AML-193 (cell line): ENCODE measurements around the gene PDE4D.

Experiments used
- DNase-seq, 2 experiments: peaks; one replicate each; lab custom pipeline; 2025; lab: John Stamatoyannopoulos, UW

The PDE4D gene

GRCh38 chr5:59037941-59038797, 855.4 kb downstream of the PDE4D start:
- peak; percentile 18 to 29 for DNase-seq

GRCh38 chr5:59037453-59037852, 856.1 kb downstream of the PDE4D start:
- DNase-seq = no peak

GRCh38 chr5:59037041-59037440, 856.5 kb downstream of the PDE4D start:
- no peak for DNase-seq

GRCh38 chr5:59036274-59036961, 857.1 kb downstream of the PDE4D start:
- DNase-seq = peak; percentile 76 to 78

- no peak for DNase-seq
Measured at GRCh38 chr5:59035681-59036080, 857.8 kb downstream of the PDE4D start.

GRCh38 chr5:59034498-59035186, 858.9 kb downstream of the PDE4D start:
- peak; percentile 64 to 74 for DNase-seq

- DNase-seq = no peak
Measured at GRCh38 chr5:59027145-59027907, 866.2 kb downstream of the PDE4D start.

GRCh38 chr5:59025734-59026133, 867.8 kb downstream of the PDE4D start:
- no peak for DNase-seq

- no peak for DNase-seq
Measured at GRCh38 chr5:59021837-59022514, 871.5 kb downstream of the PDE4D start.

- DNase-seq = no peak
Measured at GRCh38 chr5:59021286-59021673, 872.2 kb downstream of the PDE4D start.

GRCh38 chr5:59020611-59021285, 872.8 kb downstream of the PDE4D start:
- DNase-seq = no peak

- DNase-seq = no peak
Measured at GRCh38 chr5:59019078-59019477, 874.4 kb downstream of the PDE4D start.

GRCh38 chr5:59016925-59017324, 876.6 kb downstream of the PDE4D start:
- DNase-seq = no peak

- DNase-seq = no peak
Measured at GRCh38 chr5:59008816-59009473, 884.6 kb downstream of the PDE4D start.

GRCh38 chr5:59007460-59008063, 886.0 kb downstream of the PDE4D start:
- peak; percentile 19 to 38 for DNase-seq

- DNase-seq = no peak
Measured at GRCh38 chr5:59005934-59006701, 887.4 kb downstream of the PDE4D start.

GRCh38 chr5:59003641-59004040, 889.9 kb downstream of the PDE4D start:
- no peak for DNase-seq

- DNase-seq = no peak
Measured at GRCh38 chr5:59003124-59003523, 890.4 kb downstream of the PDE4D start.
